Measurements from ENCODE around the gene ZNF197. TPM values are rescaled to one million over a fixed set of nuclear protein-coding genes. Genes with fewer than 3 reads are reported as not detected.
"Not testable (repeated sequence)": the region's sequence is repeated elsewhere in the genome, so short reads cannot be mapped to it uniquely, and the experiment has no call there.

Gene ZNF197
- total RNA-seq (2012; rRNA removed) = 12.9 TPM in 2 replicates

- peak within 1 kb of the TSS; percentile 76 for H3K4me3 ChIP-seq (ENCODE audit: low read length)
- H3K9ac ChIP-seq (ENCODE audit: low read depth, low read length) = peak within 1 kb of the TSS; percentile 86
- H3K36me3 ChIP-seq (ENCODE audit: insufficient read depth, low read length) = peaks cover 16% of the 10 kb centered on the region
- H3K27me3 ChIP-seq (ENCODE audit: control insufficient read depth, insufficient read depth, low read length) = no peaks in the 10 kb centered on the region
- H3K4me2 ChIP-seq (ENCODE audit: low read length) = peak within 1 kb of the TSS; percentile 83
- H3K9me3 ChIP-seq (replicated peaks; ENCODE audit: low read length) = no peaks in the 10 kb centered on the region
- H3K4me1 ChIP-seq (ENCODE audit: control insufficient read depth, insufficient read depth, low read length) = peaks cover 13% of the 10 kb centered on the region
Observed at GRCh38 chr3:44624749-44625480, at the start of gene ZNF197. TSS of gene ZNF197 (plus strand) at chr3:44625036. CDS start at chr3:44629155, 4,119 bp downstream.

DNA sequence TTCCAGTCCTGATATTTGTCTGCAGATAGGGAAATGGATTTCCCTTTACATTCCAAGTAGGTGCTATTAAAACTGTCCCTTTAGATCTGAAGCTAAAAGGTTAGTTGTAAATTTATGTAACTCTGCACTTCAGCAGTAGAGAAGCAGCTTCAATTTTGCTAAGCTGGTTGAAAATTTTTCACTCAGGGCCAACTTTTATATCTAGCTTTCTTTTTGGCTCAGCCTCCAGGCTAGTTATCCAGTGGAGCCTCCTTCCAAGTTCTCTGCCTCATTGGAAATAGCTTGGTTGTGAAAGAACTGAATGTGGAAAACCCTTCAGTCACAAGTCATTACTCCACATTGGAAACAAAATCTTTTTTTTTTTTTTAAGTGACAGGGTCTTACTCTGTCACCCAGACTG is 48.2 kb upstream of the ZNF197 start:
- Histone ChIP-seq H3K4me1 (ENCODE audit: control insufficient read depth, insufficient read depth, low read length) (no peaks in the 10 kb centered on the region), H3K9me3 (replicated peaks; ENCODE audit: low read length) (peaks cover 12% of the 10 kb centered on the region), H3K4me3 (ENCODE audit: low read length) (no peak overlapping the region), H3K36me3 (ENCODE audit: insufficient read depth, low read length) (peaks cover 2% of the 10 kb centered on the region), H3K27me3 (ENCODE audit: control insufficient read depth, insufficient read depth, low read length) (no peaks in the 10 kb centered on the region), H3K4me2 (ENCODE audit: low read length) (no peak overlapping the region), H3K9ac (ENCODE audit: low read depth, low read length) (no peak overlapping the region)

DNA sequence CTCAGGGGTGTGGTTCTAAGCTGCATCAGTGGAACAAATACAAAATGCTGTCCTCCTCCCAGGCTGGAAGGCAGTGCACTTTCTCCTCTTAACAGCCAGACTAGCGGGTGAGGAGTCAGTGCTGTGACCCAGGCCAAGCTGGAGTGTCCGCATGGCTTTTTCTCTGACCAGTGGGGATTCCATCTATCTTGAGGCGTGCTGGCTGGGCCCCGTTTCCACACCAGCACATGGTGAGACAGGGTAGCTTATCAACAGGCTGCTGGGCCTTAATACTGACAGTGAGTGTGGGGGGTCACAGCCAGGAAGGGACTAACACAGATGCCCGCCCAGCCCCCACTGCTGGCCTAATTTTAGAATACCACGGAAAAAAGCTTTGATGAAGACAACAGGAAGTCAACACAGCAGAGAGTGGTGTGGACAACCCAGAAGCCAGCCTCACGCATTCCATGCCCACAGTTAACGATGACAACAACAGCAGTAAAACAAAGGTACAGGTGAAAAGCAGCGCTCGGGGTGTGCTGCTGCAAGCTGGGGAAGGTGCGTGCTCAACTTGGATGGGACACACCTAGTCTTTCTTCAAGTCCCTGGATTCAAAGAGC is 47.4 kb upstream of the ZNF197 start:
- H3K4me3 ChIP-seq (ENCODE audit: low read length); H3K4me2 ChIP-seq (ENCODE audit: low read length); H3K27me3 ChIP-seq (ENCODE audit: control insufficient read depth, insufficient read depth, low read length); H3K9ac ChIP-seq (ENCODE audit: low read depth, low read length); H3K36me3 ChIP-seq (ENCODE audit: insufficient read depth, low read length); H3K9me3 ChIP-seq (replicated peaks; ENCODE audit: low read length); H3K4me1 ChIP-seq (ENCODE audit: control insufficient read depth, insufficient read depth, low read length): not testable (repeated sequence)

DNA sequence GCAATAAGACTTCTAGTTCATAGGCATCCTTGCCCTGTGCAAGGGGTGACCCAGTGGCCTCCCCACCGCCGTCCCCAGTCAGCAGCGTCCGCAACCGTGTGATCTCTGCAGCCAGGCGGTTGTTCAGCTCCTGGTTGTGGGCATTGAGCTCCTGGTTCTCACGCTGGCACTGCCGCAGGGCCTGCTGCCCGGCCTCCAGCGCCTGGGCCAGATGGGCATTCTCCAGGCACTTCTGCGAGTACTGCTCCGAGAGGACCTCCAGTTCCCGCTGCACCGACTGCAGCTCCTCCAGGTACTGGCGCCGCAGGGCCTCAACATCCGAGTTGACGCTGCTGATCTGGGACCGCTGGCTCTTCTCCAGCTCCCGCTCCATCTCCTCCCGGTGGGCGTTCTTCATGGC is 46.5 kb upstream of the ZNF197 start:
- not testable (repeated sequence) for H3K9ac ChIP-seq (ENCODE audit: low read depth, low read length); H3K27me3 ChIP-seq (ENCODE audit: control insufficient read depth, insufficient read depth, low read length); H3K4me1 ChIP-seq (ENCODE audit: control insufficient read depth, insufficient read depth, low read length); H3K36me3 ChIP-seq (ENCODE audit: insufficient read depth, low read length); H3K4me2 ChIP-seq (ENCODE audit: low read length); H3K4me3 ChIP-seq (ENCODE audit: low read length); H3K9me3 ChIP-seq (replicated peaks; ENCODE audit: low read length)

DNA sequence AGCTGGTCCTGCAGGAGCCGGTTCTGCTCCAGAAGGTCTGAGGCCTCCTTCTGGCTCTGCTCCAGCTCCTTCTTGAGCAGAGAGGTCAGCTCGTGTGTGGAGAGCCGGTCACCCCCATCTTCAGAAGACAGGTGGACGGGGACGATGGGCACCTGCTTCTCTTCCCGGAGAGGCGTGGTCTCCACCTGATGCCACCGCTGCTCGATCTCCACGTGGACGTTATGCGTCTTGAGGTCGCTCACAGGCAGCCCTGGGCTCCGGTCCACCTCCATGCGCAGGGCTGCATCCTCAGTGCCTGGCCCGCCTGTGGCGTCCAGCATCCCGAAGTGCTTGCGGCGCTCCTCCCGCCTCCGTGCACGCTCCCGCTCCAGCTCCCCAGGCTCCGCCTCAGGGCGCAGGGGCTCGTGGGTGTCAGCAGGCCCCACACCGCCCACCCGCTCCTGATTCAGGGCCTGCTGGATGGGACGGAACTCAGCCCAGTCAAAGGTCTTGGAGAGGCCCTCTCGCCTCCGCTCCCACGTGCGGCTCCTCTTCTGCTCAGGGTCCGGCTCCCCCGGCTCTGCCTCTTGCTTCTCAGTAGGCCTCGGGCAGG is 45.8 kb upstream of the ZNF197 start:
- H3K9me3 ChIP-seq (replicated peaks; ENCODE audit: low read length) = not testable (repeated sequence)

DNA sequence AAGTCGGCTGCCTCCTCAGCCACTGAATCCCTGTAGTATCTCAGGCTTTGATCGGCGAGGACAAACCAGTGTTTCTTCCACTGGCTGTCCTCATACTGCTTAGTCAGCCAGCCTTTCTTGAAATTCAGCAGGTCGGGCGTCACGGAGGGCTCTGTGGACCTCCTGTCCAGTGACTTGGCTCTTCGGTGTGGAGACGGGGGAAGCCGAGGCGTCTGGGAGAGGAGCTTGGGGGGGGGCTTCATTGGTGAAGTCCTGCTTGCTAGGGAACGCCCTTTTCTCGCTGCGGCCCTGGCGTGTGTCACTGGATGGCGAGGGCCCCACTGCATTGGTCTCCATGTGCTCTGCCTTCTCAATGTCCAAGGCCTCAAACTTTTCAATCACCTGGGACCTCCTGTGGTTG is 45.1 kb upstream of the ZNF197 start:
- H3K9me3 ChIP-seq (replicated peaks; ENCODE audit: low read length); H3K9ac ChIP-seq (ENCODE audit: low read depth, low read length); H3K4me1 ChIP-seq (ENCODE audit: control insufficient read depth, insufficient read depth, low read length); H3K27me3 ChIP-seq (ENCODE audit: control insufficient read depth, insufficient read depth, low read length); H3K4me2 ChIP-seq (ENCODE audit: low read length); H3K4me3 ChIP-seq (ENCODE audit: low read length); H3K36me3 ChIP-seq (ENCODE audit: insufficient read depth, low read length): not testable (repeated sequence)

More for the DNA sequence above, 45.8 kb upstream of the ZNF197 start:
- H3K36me3 ChIP-seq (ENCODE audit: insufficient read depth, low read length); H3K4me2 ChIP-seq (ENCODE audit: low read length); H3K27me3 ChIP-seq (ENCODE audit: control insufficient read depth, insufficient read depth, low read length); H3K9ac ChIP-seq (ENCODE audit: low read depth, low read length); H3K4me1 ChIP-seq (ENCODE audit: control insufficient read depth, insufficient read depth, low read length); H3K4me3 ChIP-seq (ENCODE audit: low read length): not testable (repeated sequence)

DNA sequence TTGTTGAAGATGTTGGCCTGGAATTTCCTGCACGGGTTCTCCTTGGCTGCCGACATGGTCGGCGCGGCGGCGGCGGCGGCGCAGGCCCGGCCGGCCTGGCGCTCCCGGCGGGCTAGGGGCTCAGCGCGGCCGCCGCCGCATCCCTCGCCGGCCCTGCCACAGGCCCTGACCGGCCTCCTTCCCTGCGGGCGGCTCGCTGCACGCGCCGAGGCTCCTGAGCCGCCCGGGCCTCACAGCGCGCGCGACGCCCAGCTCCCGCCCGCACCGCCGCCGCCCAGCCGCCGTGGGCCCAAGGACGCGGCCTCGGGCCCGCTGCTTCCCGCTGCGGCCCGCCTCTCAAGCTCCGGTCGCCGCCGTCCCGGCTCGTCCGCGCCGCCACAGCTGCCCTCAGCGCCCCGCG is 43.9 kb upstream of the ZNF197 start:
- peaks cover 17% of the 10 kb centered on the region for H3K4me1 ChIP-seq (ENCODE audit: control insufficient read depth, insufficient read depth, low read length)
- H3K4me2 ChIP-seq (ENCODE audit: low read length); H3K9me3 ChIP-seq (replicated peaks; ENCODE audit: low read length); H3K9ac ChIP-seq (ENCODE audit: low read depth, low read length); H3K27me3 ChIP-seq (ENCODE audit: control insufficient read depth, insufficient read depth, low read length); H3K36me3 ChIP-seq (ENCODE audit: insufficient read depth, low read length); H3K4me3 ChIP-seq (ENCODE audit: low read length): not testable (repeated sequence)

DNA sequence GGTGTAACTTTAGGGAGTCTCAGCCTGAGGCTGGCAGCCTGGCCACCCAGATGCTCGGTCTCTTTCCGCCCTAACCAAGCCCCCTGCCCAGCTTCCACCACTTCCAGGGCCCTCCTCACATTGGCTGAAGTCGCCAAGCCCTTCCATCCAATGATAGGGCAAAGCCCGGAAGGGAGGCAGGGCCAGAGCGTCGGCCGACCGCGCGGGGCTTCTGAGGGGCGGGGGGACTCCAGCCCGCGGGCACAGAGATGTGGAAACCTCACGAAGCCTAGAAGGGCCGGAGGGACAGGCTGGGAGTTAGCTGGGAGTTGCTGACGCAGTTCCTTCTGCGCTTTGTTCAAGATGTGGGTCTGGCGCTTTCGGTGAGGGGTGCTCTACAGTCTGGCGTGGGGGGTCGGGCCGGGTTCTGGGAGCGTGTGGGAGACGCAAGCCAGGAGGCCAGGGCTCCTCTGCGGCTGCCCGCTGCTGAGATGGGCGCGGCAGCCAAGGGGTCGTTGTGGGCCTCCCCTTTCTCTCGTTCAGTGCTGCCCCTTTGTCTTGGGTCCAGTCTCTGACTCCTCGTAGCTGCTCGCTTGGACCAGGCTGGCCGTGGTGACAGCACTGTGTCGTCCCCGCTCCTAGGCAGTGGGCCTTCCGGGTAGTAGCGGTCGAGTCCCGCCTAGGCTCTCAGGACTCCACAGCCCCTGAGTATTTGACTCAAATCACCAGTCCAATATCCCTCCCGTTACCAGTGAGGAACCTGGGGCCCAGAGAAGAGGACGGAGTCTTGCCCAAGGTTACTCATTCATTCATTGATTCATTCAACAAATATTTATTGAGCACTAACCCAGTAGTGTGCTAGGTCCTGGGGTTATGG is 40.0 kb upstream of the ZNF197 start, which contains the start of gene ZNF660:
Gene ZNF660 (plus strand): TSS at position 319 of the 856 bp plus-strand sequence. CDS start 9,230 bp downstream, outside the sequence.
- Histone ChIP-seq H3K4me3 (ENCODE audit: low read length) (peak within 1 kb of the TSS; percentile 77), H3K36me3 (ENCODE audit: insufficient read depth, low read length) (peaks cover 3% of the 10 kb centered on the region), H3K9ac (ENCODE audit: low read depth, low read length) (peak within 1 kb of the TSS; percentile 88)

GRCh38 chr3:44596621-44597020 is 28.2 kb upstream of the ZNF197 start:
- H3K27me3 ChIP-seq (ENCODE audit: control insufficient read depth, insufficient read depth, low read length) = no peaks in the 10 kb centered on the region
- peaks cover 15% of the 10 kb centered on the region for H3K36me3 ChIP-seq (ENCODE audit: insufficient read depth, low read length)
- H3K9ac ChIP-seq (ENCODE audit: low read depth, low read length) = no peak overlapping the region

More for the DNA sequence above, 40.0 kb upstream of the ZNF197 start, which contains the start of gene ZNF660:
- Histone ChIP-seq H3K4me1 (ENCODE audit: control insufficient read depth, insufficient read depth, low read length) (peaks cover 19% of the 10 kb centered on the region), H3K9me3 (replicated peaks; ENCODE audit: low read length) (no peaks in the 10 kb centered on the region), H3K27me3 (ENCODE audit: control insufficient read depth, insufficient read depth, low read length) (no peaks in the 10 kb centered on the region), H3K4me2 (ENCODE audit: low read length) (peak within 1 kb of the TSS; percentile 94)

DNA sequence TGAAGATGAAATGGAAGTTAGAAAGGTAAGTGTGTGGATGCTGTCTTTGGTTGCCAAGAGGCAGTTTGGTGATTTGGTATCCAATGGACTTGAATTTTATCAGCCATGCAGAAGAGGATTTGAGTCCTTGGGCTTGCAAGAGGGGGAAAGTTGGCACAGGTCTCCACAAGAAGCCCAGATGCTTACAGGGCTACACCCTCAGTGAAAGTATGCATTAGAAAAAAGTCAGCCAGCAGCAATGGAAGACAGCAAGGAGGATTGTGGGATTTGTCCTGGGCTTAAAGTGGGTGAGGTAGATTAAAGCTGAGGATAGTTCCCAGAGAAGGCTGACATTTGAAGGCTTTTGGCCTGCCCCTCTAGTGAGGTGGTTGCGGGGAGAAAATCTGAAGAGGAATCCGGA is 23.1 kb upstream of the ZNF197 start:
- H3K4me3 ChIP-seq (ENCODE audit: low read length) = no peak overlapping the region
- H3K27me3 ChIP-seq (ENCODE audit: control insufficient read depth, insufficient read depth, low read length) = no peaks in the 10 kb centered on the region
- no peaks in the 10 kb centered on the region for H3K4me1 ChIP-seq (ENCODE audit: control insufficient read depth, insufficient read depth, low read length)
- H3K9me3 ChIP-seq (replicated peaks; ENCODE audit: low read length) = no peaks in the 10 kb centered on the region
- no peak overlapping the region for H3K4me2 ChIP-seq (ENCODE audit: low read length)
- no peak overlapping the region for H3K9ac ChIP-seq (ENCODE audit: low read depth, low read length)
- no peaks in the 10 kb centered on the region for H3K36me3 ChIP-seq (ENCODE audit: insufficient read depth, low read length)

More at GRCh38 chr3:44596621-44597020, 28.2 kb upstream of the ZNF197 start:
- Histone ChIP-seq H3K4me3 (ENCODE audit: low read length) (no peak overlapping the region), H3K9me3 (replicated peaks; ENCODE audit: low read length) (peaks cover 21% of the 10 kb centered on the region), H3K4me2 (ENCODE audit: low read length) (no peak overlapping the region), H3K4me1 (ENCODE audit: control insufficient read depth, insufficient read depth, low read length) (no peaks in the 10 kb centered on the region)

GRCh38 chr3:44612678-44613077 is 12.2 kb upstream of the ZNF197 start:
- H3K9me3 ChIP-seq (replicated peaks; ENCODE audit: low read length) = peaks cover 3% of the 10 kb centered on the region
- no peak overlapping the region for H3K9ac ChIP-seq (ENCODE audit: low read depth, low read length)
- H3K4me3 ChIP-seq (ENCODE audit: low read length) = no peak overlapping the region
- no peaks in the 10 kb centered on the region for H3K27me3 ChIP-seq (ENCODE audit: control insufficient read depth, insufficient read depth, low read length)
- no peak overlapping the region for H3K4me2 ChIP-seq (ENCODE audit: low read length)
- no peaks in the 10 kb centered on the region for H3K36me3 ChIP-seq (ENCODE audit: insufficient read depth, low read length)
- H3K4me1 ChIP-seq (ENCODE audit: control insufficient read depth, insufficient read depth, low read length) = peaks cover 2% of the 10 kb centered on the region
